ENCODE data around the gene MBD5.

The MBD5 gene

DNA sequence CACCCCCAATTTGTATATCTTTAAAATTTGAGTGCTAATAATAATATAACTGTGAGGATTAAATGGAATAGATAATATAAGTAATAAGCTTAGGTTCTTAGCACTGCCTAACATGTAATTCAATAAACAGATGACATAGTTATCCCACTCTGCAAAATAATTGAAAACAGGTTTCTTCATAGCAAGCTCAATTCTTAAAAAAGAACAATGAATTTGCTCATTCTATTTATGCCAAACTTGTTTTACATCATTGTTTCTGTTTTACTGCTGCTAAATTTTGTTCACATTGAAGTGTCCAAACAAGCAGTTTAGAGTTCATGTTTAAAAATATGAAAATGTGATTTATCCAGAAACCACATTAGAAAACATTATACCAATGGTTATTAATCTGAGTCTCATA, 217.0 kb downstream of the MBD5 start:
- TF ChIP-seq, protein P1, sequence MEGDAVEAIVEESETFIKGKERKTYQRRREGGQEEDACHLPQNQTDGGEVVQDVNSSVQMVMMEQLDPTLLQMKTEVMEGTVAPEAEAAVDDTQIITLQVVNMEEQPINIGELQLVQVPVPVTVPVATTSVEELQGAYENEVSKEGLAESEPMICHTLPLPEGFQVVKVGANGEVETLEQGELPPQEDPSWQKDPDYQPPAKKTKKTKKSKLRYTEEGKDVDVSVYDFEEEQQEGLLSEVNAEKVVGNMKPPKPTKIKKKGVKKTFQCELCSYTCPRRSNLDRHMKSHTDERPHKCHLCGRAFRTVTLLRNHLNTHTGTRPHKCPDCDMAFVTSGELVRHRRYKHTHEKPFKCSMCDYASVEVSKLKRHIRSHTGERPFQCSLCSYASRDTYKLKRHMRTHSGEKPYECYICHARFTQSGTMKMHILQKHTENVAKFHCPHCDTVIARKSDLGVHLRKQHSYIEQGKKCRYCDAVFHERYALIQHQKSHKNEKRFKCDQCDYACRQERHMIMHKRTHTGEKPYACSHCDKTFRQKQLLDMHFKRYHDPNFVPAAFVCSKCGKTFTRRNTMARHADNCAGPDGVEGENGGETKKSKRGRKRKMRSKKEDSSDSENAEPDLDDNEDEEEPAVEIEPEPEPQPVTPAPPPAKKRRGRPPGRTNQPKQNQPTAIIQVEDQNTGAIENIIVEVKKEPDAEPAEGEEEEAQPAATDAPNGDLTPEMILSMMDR (IDR thresholded peaks at IDR 0.05; ENCODE audit: extremely low read depth, missing control alignments), result no peak
- no peak for DNase-seq (ENCODE audit: low spot score)

DNA sequence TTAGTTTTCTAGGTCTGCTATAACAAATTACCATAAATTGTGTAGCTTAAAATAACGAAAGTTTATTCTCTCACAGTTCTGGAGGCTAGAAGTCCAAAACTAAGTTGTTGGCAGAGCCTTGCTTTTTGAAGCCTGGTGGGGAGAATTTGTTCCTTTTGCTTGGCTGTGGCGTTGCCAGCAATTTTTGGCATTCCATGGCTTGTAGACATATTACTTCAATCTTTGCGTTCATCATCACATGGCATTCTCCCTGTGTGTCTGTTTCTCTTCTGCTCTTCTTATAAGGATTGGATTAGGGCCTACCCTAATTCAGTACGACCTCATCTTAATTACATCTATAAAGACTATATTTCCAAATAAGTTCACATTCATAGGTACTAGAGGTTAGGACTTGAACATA, 217.7 kb downstream of the MBD5 start:
- DNase-seq (ENCODE audit: low spot score), result no peak
- TF ChIP-seq, protein P1 (IDR thresholded peaks at IDR 0.05; ENCODE audit: extremely low read depth, missing control alignments), result no peak

DNA sequence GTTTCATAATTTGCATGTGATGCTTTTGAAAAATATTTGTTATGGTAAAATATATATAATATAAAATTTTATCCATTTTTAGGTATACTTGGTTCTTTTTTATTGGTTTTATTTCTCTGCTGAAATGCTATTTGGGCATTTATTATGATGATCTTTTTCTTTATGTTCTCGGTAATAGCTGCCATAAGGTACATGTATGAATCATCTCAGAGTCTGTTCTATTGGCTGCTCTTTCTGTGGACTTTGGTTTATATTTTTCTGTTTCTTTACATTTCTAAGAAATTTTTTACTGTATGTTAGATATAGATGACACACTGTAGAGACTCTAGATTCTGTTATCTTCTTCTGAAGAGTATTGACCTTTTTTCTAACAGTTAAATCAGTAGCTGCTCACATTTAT, 219.9 kb downstream of the MBD5 start:
- TF ChIP-seq, protein P1 (IDR thresholded peaks at IDR 0.05; ENCODE audit: extremely low read depth, missing control alignments), result no peak
- DNase-seq (ENCODE audit: low spot score), result no peak

DNA sequence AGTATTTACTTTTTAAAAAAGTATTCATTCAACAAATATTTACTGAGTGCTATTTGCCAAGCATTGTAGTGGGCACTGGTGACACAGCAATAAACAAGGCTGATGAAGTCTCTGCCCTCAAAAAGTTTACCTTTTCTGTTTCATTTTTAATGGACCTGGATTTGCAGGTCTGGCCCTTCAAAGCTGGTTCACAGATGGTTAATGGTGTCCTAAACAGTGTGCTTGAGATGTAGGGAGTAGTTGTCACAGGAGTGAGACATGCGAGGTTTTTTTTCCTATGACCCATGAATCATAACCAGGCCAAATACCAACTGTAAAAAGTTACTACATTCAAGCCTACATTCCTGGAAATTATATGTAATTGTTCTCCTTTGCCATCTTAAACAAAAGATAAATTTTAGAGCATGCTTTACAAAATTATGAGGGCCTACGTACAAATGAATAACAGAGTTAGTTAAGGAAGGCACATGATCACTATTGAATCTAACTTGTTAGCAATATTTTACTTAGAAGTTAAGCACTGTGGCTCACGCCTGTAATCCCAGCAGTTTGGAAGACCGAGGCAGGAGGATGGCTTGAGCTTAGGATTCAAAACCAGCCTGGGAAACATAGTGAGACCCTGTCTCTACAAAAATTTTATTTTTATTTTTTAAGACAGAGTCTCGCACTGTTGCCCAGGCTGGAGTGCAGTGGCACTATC, 223.9 kb downstream of the MBD5 start:
- no peak for DNase-seq (ENCODE audit: low spot score)
- TF ChIP-seq, protein P1 (IDR thresholded peaks at IDR 0.05; ENCODE audit: extremely low read depth, missing control alignments), result no peak

DNA sequence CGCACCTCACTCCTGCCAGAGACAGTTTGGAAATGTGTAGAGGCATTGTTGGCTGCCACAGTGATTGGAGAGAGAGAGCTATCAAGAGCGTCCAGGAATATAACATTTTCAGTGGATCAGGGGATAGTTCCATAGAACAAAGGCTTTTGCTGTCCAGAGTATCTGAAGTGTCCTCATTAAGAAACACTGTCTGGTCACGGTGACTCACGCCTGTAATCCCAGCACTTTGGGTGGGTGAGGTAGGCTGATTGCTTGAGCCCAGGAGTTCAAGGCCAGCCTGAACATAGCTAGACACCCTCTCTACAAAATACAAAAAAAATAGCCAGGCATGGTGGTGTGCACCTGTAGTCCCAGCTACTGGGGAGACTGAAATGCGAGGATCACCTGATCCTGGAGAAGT, 231.1 kb downstream of the MBD5 start:
- DNase-seq (ENCODE audit: low spot score), result no peak
- TF ChIP-seq, protein P1 (IDR thresholded peaks at IDR 0.05; ENCODE audit: extremely low read depth, missing control alignments), result no peak

DNA sequence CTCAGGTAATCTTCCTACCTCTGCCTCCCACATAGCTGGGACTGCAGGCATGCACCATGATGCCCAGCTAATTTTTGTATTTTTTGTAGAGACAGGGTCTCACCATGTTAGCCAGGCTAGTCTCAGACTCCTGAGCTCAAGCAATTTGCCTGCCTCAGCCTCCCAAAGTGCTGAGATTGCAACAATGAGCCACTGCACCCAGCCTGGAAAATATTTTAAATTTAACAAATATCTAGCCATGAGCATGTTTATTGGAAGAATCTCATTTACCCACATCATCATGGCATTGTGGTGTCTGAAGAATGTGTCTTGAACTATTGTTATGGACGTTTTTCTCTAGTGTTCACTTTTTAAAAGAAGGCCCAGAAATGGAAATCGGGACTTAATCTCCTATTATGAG, 231.8 kb downstream of the MBD5 start:
- DNase-seq (ENCODE audit: low spot score), result no peak
- TF ChIP-seq, protein P1 (IDR thresholded peaks at IDR 0.05; ENCODE audit: extremely low read depth, missing control alignments), result no peak

DNA sequence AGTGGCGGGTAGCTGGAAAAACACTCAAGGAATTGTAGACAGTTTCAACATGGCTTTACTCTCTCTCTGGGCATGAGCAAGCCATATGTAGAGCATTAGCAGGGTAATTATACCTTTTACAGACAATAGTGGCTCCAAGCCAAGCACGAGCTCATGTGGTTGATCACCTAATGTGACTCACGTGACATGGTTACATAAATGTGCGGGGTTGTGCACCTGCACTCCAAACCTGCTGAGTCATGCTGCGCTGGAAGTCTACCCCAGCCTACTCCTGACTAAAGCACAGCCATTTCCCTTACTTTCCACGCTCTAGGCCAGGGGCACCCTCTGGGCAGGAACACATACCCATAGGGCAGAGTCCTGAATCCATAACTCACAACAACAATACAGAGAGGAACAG, 232.8 kb downstream of the MBD5 start:
- no peak for DNase-seq (ENCODE audit: low spot score)
- TF ChIP-seq, protein P1 (IDR thresholded peaks at IDR 0.05; ENCODE audit: extremely low read depth, missing control alignments), result no peak

Data from GM20000 (cell line).